ENCODE data around the gene SH3TC1.

Gene SH3TC1

GRCh38 chr4:8228319-8229250, 29.5 kb downstream of the SH3TC1 start:
- DNase-seq (ENCODE audit: low spot score) (peak; percentile 77), FAIRE-seq (no peak)

GRCh38 chr4:8229331-8229975, 30.4 kb downstream of the SH3TC1 start:
- DNase-seq (ENCODE audit: low spot score), result no peak
- no peak for FAIRE-seq

GRCh38 chr4:8230033-8230432, 30.9 kb downstream of the SH3TC1 start:
- no peak for FAIRE-seq
- DNase-seq (ENCODE audit: low spot score), result no peak

- DNase-seq (ENCODE audit: low spot score) (no peak), FAIRE-seq (no peak)
These were observed 31.8 kb downstream of the SH3TC1 start for GRCh38 chr4:8230891-8231290.

GRCh38 chr4:8231551-8232049, 32.5 kb downstream of the SH3TC1 start:
- DNase-seq (ENCODE audit: low spot score), result no peak
- no peak for FAIRE-seq

GRCh38 chr4:8232748-8233147, 33.7 kb downstream of the SH3TC1 start:
- FAIRE-seq (no peak), DNase-seq (ENCODE audit: low spot score) (no peak)

- DNase-seq (ENCODE audit: low spot score) (no peak), FAIRE-seq (no peak)
These were observed 34.8 kb downstream of the SH3TC1 start for GRCh38 chr4:8233672-8234484.

- FAIRE-seq, result no peak
- DNase-seq (ENCODE audit: low spot score), result no peak
These were observed 35.6 kb downstream of the SH3TC1 start for GRCh38 chr4:8234715-8235114.

- DNase-seq (ENCODE audit: low spot score) (no peak), FAIRE-seq (no peak)
These were observed 36.1 kb downstream of the SH3TC1 start for GRCh38 chr4:8235224-8235623.

GRCh38 chr4:8235686-8236085, 36.6 kb downstream of the SH3TC1 start:
- no peak for FAIRE-seq
- DNase-seq (ENCODE audit: low spot score), result no peak

GRCh38 chr4:8236106-8236919, 37.2 kb downstream of the SH3TC1 start:
- DNase-seq (ENCODE audit: low spot score), result no peak
- FAIRE-seq, result no peak

- DNase-seq (ENCODE audit: low spot score) (no peak), FAIRE-seq (no peak)
These were observed 37.8 kb downstream of the SH3TC1 start for GRCh38 chr4:8236920-8237195.

- no peak for DNase-seq (ENCODE audit: low spot score)
- FAIRE-seq, result no peak
These were observed 38.3 kb downstream of the SH3TC1 start for GRCh38 chr4:8237256-8237989.

- FAIRE-seq (no peak), DNase-seq (ENCODE audit: low spot score) (no peak)
These were observed 39.0 kb downstream of the SH3TC1 start for GRCh38 chr4:8238036-8238511.

- DNase-seq (ENCODE audit: low spot score) (no peak), FAIRE-seq (no peak)
These were observed 39.5 kb downstream of the SH3TC1 start for GRCh38 chr4:8238515-8239053.

GRCh38 chr4:8239226-8239625, 40.1 kb downstream of the SH3TC1 start:
- no peak for DNase-seq (ENCODE audit: low spot score)
- no peak for FAIRE-seq

GRCh38 chr4:8239661-8240060, 40.6 kb downstream of the SH3TC1 start:
- DNase-seq (ENCODE audit: low spot score) (no peak), FAIRE-seq (no peak)

GRCh38 chr4:8240211-8241041, 41.3 kb downstream of the SH3TC1 start:
- FAIRE-seq (no peak), DNase-seq (ENCODE audit: low spot score) (no peak)

- FAIRE-seq, result no peak
- DNase-seq (ENCODE audit: low spot score), result no peak
These were observed 42.2 kb downstream of the SH3TC1 start for GRCh38 chr4:8241211-8241779.
